ENCODE measurements around the gene GHR.

The GHR gene

DNA sequence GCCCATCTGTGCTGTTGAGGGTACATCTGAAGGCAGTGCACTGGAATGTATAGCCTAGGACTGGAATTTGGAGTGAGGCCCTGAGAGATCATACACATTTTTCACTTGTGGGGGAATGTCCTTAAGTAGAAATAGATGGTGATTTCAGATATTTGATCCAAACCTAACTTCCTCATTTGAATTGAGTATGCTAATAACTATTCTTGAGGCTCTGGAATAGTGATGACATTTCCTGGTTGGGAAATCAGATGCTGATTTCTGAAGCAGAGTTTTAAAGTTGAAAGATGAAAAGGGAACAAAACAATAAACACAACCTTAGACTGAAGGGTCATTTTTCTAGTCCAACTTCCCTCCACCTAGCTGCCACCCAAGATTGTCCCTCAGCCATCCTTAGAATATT, 170.4 kb downstream of the GHR start:
- TF ChIP-seq, protein P1, sequence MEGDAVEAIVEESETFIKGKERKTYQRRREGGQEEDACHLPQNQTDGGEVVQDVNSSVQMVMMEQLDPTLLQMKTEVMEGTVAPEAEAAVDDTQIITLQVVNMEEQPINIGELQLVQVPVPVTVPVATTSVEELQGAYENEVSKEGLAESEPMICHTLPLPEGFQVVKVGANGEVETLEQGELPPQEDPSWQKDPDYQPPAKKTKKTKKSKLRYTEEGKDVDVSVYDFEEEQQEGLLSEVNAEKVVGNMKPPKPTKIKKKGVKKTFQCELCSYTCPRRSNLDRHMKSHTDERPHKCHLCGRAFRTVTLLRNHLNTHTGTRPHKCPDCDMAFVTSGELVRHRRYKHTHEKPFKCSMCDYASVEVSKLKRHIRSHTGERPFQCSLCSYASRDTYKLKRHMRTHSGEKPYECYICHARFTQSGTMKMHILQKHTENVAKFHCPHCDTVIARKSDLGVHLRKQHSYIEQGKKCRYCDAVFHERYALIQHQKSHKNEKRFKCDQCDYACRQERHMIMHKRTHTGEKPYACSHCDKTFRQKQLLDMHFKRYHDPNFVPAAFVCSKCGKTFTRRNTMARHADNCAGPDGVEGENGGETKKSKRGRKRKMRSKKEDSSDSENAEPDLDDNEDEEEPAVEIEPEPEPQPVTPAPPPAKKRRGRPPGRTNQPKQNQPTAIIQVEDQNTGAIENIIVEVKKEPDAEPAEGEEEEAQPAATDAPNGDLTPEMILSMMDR (IDR thresholded peaks at IDR 0.05) = no peak
- Histone ChIP-seq H3K27ac (no peak overlapping the region), H3K4me3 (no peak overlapping the region)
- DNase-seq (ENCODE audit: low spot score) = no peak

DNA sequence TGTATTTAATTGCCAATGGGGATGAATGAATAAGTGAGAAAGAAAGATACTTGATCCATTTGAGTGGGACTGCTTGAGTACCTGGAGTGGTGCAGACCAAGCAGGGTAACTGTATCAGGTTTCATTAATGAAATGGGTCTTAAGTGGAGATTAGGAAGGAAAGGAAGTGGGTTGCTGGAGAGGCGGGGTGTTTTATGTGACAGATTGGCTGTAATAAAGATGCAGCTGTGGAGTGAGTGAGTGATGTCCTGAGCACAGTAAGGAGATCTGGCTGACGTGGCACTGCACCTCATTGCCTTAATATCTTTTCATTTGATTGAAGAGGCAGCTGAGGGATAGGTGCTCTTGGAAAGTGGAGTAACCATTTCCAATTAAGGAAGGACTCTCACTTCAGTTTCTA, 172.4 kb downstream of the GHR start:
- DNase-seq (ENCODE audit: low spot score) = no peak
- Histone ChIP-seq H3K27ac (no peak overlapping the region), H3K4me3 (no peak overlapping the region)
- TF ChIP-seq, protein P1 (IDR thresholded peaks at IDR 0.05) = no peak

DNA sequence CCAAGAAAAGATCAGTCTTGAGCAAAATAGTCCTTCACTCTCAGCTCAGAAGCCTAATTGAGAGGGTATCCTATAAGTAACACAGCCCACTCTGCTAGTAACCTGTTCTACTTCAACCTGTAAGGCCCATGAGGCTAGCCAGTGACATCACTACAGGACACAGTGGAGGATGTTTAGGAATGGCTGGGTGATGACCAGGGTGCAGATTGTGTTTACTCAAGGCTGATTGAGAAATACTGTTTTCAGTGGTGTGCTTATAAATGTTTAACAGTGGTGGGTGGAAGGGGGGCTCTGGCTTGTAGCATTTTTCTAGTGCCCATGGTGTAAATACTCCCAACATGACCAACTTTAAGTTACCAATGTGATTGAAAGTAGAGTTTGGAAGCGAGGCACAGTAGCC, 173.6 kb downstream of the GHR start:
- DNase-seq (ENCODE audit: low spot score) = no peak
- H3K27ac ChIP-seq = no peak overlapping the region
- H3K4me3 ChIP-seq = no peak overlapping the region
- TF ChIP-seq, protein P1 (IDR thresholded peaks at IDR 0.05) = no peak

DNA sequence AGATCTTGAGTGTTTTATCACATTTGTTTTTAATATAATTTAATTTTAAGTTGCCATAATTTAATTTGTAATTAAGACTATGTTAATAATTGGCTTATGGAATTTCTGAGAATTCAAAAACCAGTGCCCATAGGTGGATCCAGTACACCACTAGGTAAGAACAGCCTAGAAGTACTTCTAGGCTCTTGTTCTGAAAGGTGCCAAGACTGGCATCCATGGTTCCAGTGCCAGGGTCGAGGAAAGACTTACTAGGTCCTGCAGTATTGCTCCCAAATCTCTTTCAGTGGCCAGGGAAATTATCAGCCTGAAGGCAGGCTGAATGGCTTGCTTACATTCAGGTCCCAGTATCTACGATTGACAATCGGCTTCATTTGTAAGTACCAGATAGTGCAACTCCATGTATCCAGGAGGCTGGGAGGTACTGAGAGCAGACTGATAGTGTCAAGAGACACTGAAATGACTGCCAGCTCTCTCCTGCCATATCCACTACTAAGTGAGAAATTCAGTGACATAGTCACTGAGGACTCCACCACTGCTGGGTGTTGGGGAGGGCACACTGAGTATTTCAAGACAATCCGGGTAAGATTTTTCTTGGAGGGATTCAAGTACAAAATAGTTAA, 174.2 kb downstream of the GHR start:
- Histone ChIP-seq H3K27ac (no peak overlapping the region), H3K4me3 (no peak overlapping the region)
- no peak for DNase-seq (ENCODE audit: low spot score)
- TF ChIP-seq, protein P1 (IDR thresholded peaks at IDR 0.05) = no peak

DNA sequence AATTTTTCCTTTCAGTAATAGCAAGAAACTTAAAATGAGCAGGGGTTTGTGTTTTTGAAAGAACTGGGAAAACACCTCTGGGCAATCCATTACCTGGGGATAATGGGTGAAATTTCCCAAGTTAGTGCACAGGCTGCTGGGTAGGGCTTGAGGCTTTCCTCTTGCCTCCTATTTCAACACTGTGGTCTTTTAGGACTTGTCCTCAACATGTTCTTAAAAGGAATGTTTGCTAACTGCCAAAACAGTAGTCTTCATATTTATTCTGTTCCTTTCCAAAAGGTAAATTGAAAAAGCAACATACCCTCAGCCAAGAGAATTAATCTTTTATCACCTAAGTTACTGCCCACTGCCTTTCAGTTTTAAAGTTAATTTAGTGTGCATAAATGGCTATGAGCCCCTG, 175.1 kb downstream of the GHR start:
- DNase-seq (ENCODE audit: low spot score) = no peak
- Histone ChIP-seq H3K4me3 (no peak overlapping the region), H3K27ac (no peak overlapping the region)
- TF ChIP-seq, protein P1 (IDR thresholded peaks at IDR 0.05) = no peak

DNA sequence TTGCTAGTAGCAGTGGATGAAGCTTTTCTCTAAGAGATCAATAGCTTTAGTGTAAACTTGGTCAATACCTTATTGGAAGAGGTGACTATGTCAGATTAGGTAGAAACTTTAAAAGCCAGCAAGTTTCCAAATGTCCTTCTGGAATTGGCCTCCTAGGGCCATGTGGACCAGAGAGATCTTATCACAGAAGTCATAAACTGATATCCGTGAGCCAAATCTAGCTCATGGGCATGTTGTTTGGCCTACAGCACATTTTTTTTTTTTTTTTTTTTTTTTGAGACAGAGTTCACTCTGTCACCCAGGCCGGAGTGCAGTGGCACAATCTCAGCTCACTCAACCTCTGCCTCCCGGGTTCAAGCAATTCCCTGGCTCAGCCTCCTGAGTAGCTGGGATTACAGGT, 175.9 kb downstream of the GHR start:
- no peak for DNase-seq (ENCODE audit: low spot score)
- H3K27ac ChIP-seq = no peak overlapping the region
- H3K4me3 ChIP-seq = no peak overlapping the region
- TF ChIP-seq, protein P1 (IDR thresholded peaks at IDR 0.05) = no peak

DNA sequence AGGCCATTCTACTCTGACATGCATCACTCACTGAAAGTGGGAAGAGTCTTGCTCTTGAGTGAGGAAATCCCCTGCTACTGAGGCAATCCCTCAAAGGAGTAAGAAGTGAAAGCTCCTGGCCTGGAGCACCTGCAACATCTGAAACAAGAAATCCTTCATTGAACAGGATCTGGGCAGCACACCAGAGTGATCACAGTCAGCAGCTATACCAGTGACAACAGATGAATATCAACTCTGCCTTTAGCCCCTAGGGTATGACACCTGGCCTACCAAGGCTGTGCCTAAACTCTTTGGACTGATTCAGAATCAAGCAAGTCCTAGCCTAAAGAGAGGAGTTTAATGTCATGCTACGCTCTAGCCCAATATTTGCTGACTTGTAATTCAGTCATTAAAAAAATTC, 177.2 kb downstream of the GHR start:
- no peak overlapping the region for H3K4me3 ChIP-seq
- no peak overlapping the region for H3K27ac ChIP-seq
- TF ChIP-seq, protein P1 (IDR thresholded peaks at IDR 0.05) = no peak
- DNase-seq (ENCODE audit: low spot score) = no peak

All from coronary artery (tissue), 2 donors.